Skeletal muscle cell (primary cell): ENCODE results near the gene SCUBE1.

Experiments
- DNase-seq: peaks from one replicate; pipeline ENCODE4 v3.0.0-alpha.2; 2010; ENCODE audit warnings: low read depth
- H3K4me3 ChIP-seq: 2 replicates; pipeline ENCODE4 v1.5.1; 2011; ENCODE audit warnings: low read depth, mild to moderate bottlenecking, control low read depth, low read length, moderate library complexity

The SCUBE1 gene

DNA sequence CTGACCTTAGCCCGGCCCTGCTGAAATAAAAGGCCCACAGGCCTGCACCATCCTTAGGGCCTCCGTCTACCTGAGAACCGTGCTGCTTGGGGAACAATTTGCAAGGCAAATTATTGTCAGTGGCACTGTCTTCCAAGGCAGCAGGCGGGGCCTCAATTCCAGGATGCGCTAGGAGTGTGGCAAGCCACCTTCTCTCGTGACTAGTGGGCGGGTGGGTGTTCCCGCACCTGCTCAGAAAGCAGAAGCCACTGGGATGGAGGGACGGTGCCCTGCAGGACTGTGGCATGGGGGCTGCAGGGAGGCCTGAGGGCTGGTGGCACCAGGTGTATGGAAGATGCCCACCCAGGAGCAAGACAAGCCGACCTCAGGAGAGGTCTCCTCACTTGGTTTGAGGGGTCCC, 97.5 kb downstream of the SCUBE1 start:
- H3K4me3 ChIP-seq, result no peak overlapping the region

GRCh38 chr22:43244803-43245527, 98.2 kb downstream of the SCUBE1 start:
- no peak for DNase-seq
- no peak overlapping the region for H3K4me3 ChIP-seq

More for the DNA sequence above, 97.5 kb downstream of the SCUBE1 start:
- no peak for DNase-seq

GRCh38 chr22:43244402-43244801, 98.8 kb downstream of the SCUBE1 start:
- H3K4me3 ChIP-seq, result no peak overlapping the region
- no peak for DNase-seq

DNA sequence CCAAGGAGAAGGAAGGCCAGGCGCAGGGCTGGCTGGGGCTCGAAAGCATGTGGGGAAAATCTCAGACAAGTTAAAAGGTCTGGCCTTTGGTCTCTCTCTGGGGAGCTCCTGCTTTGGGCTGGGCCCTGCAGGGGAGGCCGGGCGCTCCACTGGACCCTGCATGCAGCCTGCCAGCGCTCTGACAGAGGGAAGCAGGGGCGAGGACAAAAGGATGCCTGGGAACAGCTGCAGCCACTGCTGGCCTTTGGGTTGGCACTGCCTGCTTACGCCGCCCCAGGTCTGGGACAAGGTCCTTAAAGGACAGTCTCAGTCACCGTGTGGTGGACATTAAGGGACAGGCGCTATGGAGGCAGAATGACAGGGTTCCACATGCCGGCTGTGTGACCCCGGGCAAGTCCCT, 99.8 kb downstream of the SCUBE1 start:
- no peak overlapping the region for H3K4me3 ChIP-seq
- no peak for DNase-seq

DNA sequence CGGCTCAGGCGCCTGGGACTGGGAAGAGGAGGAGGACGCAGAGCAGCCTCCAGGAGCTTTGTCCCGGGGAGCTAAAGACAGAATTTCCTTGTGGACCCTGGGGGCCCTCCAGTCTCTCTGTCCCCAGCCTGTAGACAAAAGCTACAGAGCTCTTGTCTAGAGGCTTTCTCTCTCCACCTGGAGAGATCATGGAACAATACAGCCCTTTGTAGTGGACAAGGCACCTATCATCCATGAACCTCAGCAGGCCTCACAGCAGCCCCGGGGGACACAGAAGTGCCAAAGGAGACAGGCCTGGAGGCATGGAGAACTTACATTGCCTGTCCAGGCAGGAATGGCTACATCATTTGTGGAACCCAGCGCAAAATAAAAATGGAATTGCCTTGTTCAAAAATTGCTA, 100.5 kb downstream of the SCUBE1 start:
- no peak overlapping the region for H3K4me3 ChIP-seq
- no peak for DNase-seq

DNA sequence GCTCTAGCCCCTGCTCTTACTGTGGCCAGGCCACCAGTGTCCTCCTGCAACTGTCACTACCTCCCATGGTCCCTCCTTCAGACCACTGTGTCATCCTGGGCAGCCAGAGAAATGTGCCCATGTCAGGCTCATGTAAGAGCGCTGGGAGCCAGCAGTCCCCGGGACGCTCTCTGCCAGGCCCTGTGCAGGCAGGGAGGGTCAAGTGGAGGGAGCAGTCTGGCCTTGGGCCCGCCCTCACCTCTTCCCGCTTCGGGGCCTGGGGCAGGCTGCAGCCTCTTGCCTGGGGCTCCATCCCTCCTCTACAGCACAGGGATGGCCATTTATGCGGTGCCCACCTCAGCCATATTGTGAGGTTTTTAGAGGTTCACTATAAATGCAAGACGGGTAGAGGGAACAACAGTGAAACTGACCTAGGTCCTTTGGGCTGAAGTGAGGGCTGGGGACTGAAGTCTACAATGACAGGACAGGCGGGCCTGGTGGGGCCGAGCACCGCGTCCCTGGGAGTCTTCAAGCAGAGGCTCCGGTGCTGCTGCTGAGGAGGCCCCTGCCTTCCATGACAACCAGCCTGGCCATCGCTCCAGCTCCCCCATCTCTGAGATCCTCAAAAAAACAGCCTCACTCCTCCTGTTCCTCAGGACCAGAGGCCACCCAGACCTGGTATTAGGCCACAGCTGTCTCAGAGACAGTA, 101.3 kb downstream of the SCUBE1 start:
- no peak overlapping the region for H3K4me3 ChIP-seq
- no peak for DNase-seq

GRCh38 chr22:43241138-43241597, 102.0 kb downstream of the SCUBE1 start:
- H3K4me3 ChIP-seq, result no peak overlapping the region
- no peak for DNase-seq

- no peak for DNase-seq
- no peak overlapping the region for H3K4me3 ChIP-seq
Measured at GRCh38 chr22:43240614-43241013, 102.6 kb downstream of the SCUBE1 start.

GRCh38 chr22:43239956-43240355, 103.2 kb downstream of the SCUBE1 start:
- no peak for DNase-seq
- no peak overlapping the region for H3K4me3 ChIP-seq

DNA sequence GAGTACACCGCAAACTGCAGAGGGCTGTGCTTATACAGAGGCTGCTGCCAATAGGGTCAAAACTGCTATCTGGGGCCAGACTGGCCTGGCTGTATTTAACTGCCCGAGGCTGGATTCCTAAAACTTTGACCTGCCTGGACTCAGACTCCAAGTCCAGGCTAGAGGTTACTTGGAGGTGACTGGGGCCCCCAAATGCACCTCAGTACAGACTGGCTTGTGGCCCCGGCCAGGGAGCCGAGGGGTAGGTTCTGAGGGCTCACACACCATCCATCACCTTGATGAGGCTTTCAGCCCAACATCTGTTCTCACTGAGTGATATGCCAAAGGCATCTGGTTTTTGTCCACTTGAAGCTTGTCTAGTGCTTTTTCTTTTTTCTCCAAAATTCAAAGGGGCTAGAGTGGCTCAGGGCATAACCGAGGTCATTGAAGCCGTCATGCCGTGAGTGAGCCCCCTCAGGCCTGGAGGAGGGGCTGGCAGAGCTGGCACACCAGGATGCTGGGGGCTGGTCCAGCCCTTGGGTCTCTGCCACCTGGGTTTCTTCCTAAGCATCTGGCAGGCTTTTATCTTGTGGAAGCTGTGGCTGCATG, 103.9 kb downstream of the SCUBE1 start:
- no peak for DNase-seq
- H3K4me3 ChIP-seq, result no peak overlapping the region

GRCh38 chr22:43238526-43239006, 104.6 kb downstream of the SCUBE1 start:
- no peak for DNase-seq
- H3K4me3 ChIP-seq, result no peak overlapping the region

DNA sequence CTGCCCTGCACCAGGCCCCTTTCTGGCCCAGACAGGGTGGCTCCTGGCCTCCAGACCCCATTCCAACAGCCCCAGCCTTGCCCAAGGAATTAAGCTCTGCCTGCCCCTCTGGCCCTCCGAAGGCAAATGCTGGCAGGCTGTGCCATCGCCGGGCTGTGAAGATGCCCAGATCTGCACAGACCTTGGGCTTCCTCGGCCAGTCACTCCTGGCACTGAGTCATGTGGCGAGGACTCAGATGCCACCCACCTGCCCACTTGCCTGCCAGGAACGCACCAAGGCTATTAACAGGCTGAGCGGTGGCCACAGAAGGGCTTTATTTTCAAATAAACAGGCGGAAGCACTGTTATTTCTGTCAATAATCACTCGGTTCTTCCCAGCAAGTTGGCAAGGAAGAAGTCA, 105.9 kb downstream of the SCUBE1 start:
- no peak for DNase-seq
- no peak overlapping the region for H3K4me3 ChIP-seq

DNA sequence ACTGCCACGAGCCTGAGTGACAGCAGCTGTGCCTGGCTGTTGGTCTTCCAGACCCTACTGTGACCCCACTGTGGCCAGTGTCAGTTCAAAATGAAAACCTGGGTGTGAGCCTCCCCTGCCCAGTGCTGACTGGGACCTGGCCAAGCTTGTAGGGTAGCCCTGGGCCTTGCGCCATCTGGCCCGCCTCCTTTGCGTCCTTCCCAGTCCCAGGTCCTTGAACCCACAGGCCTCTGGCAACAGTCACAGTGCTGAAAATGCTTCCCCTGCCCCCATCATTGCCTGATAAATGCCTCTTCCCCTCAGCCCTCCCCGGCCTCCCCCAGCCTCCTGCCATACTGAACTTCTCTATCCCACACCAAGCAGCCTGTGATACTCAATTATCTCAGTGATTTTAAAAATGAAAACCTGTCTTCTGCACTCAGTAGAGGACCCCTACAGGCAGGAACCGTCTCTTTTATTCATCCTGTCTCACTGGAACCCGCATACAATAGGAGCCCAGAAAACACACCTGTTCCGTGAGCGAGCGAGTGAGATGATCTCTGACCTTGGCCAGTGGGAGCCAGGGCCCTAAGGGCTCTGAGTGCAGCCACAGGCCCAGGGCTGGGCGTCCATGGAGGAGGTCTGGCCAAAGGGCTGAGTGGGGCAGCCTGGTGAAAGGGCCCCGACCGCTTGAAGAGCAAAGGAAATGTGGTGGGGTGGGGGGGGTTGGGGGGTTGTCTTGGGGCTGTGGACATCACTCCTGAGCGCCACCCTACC, 106.6 kb downstream of the SCUBE1 start:
- no peak overlapping the region for H3K4me3 ChIP-seq
- no peak for DNase-seq

- no peak for DNase-seq
- H3K4me3 ChIP-seq, result no peak overlapping the region
Measured at GRCh38 chr22:43235445-43236409, 107.4 kb downstream of the SCUBE1 start.

- no peak for DNase-seq
- no peak overlapping the region for H3K4me3 ChIP-seq
Measured at GRCh38 chr22:43234264-43234988, 108.7 kb downstream of the SCUBE1 start.

GRCh38 chr22:43233529-43233928, 109.6 kb downstream of the SCUBE1 start:
- DNase-seq, result no peak
- H3K4me3 ChIP-seq, result no peak overlapping the region

- H3K4me3 ChIP-seq, result no peak overlapping the region
- DNase-seq, result no peak
Measured at GRCh38 chr22:43232445-43232844, 110.7 kb downstream of the SCUBE1 start.

DNA sequence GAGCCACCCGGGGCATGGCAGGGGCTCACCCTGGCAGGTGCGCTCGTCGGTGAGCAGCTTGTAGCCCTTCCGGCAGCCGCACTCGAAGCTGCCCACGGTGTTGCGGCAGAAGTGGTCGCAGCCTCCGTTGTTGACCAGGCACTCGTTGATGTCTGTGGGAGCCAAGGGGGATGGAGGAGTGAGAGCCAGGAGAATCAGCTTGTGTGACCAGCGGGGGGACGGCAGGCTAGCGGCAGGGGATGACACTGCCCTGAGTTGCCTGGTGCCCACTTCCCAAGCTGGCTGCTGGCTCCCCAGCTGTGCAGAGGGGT, 111.5 kb downstream of the SCUBE1 start:
- no peak for DNase-seq
- no peak overlapping the region for H3K4me3 ChIP-seq
